Endothelial cell of umbilical vein (primary cell): ENCODE results near the gene LRRC32. TPM values are rescaled to one million over a fixed set of nuclear protein-coding genes. Genes with fewer than 3 reads are reported as not detected.

Experiments
- BruUV-seq: library from RNA; stranded (reverse); fragments of 400-500 nt; replicated peaks from 2 replicates; lab custom pipeline; 2021; lab: Mats Ljungman, UMichigan
- CTCF ChIA-PET: fragments of 300-600, 350-600 bp; sonication (Branson Sonifier 250); formaldehyde crosslinking; loops from one replicate; lab custom pipeline; 2021; ENCODE audit warnings: antibody characterized with exemption, inconsistent platforms; lab: Charles Lee
- POLR2A ChIA-PET: fragments of 300-600, 350-600 bp; sonication (Branson Sonifier 250); formaldehyde crosslinking; loops from one replicate; lab custom pipeline; 2021; ENCODE audit warnings: antibody characterized with exemption, inconsistent platforms; lab: Charles Lee
- DNase-seq: peaks from one replicate; pipeline ENCODE4 v3.0.0-alpha.2; 2011; ENCODE audit warnings: low read depth, low spot score
- FAIRE-seq: peaks from 2 replicates; lab custom pipeline; 2011; peaks lifted over from hg19 to GRCh38; lab: Jason Lieb, UNC
- H2AFZ ChIP-seq: 2 replicates; pipeline ENCODE4 v1.6.0; 2012; ENCODE audit warnings: low read depth, low read length, control low read depth, inconsistent platforms
- H3K27ac ChIP-seq: 2 replicates; pipeline ENCODE4 v1.5.1; 2011; ENCODE audit warnings: low read depth, mild to moderate bottlenecking, control low read depth, low read length, moderate library complexity; ENCODE audit not compliant: insufficient read depth
- H3K27me3 ChIP-seq, 2 experiments: 2 replicates each; pipeline versions ENCODE4 v1.6.0 to v1.6.1; 2011; ENCODE audit warnings: low read length in 2 of 2, mixed read lengths in 1 of 2; ENCODE audit not compliant: control insufficient read depth in 2 of 2, insufficient read depth in 2 of 2
- H3K36me3 ChIP-seq, 2 experiments: 2 replicates in 1 of 2; 3 replicates in 1 of 2; pipeline ENCODE4 v1.5.1; 2011; ENCODE audit warnings: low read length in 2 of 2, mild to moderate bottlenecking in 1 of 2, moderate library complexity in 1 of 2; ENCODE audit not compliant: control insufficient read depth in 2 of 2, insufficient read depth in 2 of 2; ENCODE audit errors: extremely low read depth in 1 of 2
- H3K4me1 ChIP-seq: 3 replicates; pipeline ENCODE4 v1.5.1; 2011; ENCODE audit warnings: mild to moderate bottlenecking, low read length; ENCODE audit not compliant: control insufficient read depth, insufficient read depth; ENCODE audit errors: extremely low read depth
- H3K4me2 ChIP-seq: 2 replicates; pipeline ENCODE4 v1.6.1; 2011; ENCODE audit warnings: low read length, control low read depth, mixed read lengths; ENCODE audit not compliant: insufficient read depth
- H3K4me3 ChIP-seq, 3 experiments: fragments of 200-600 bp in 1 of 3; sonication (generic), shearing (Covaris generic) in 1 of 3; replicated peaks in 1 of 3; 2 replicates each; pipeline ENCODE4 v1.5.1; 2011 to 2016; ENCODE audit warnings: control low read depth in 3 of 3, low read length in 3 of 3, mild to moderate bottlenecking in 2 of 3, inconsistent platforms in 1 of 3, low read depth in 1 of 3, moderate library complexity in 1 of 3; ENCODE audit not compliant: insufficient read depth in 1 of 3
- H3K79me2 ChIP-seq: 2 replicates; pipeline ENCODE4 v1.6.0; 2012; ENCODE audit warnings: low read length, inconsistent platforms; ENCODE audit not compliant: control insufficient read depth, insufficient read depth
- H3K9ac ChIP-seq: replicated peaks from 2 replicates; pipeline ENCODE3; 2011; ENCODE audit warnings: low read length, control low read depth; ENCODE audit not compliant: insufficient read depth; ENCODE audit errors: extremely low read depth
- H3K9me1 ChIP-seq: replicated peaks from 3 replicates; pipeline ENCODE4 v1.6.0; 2011; ENCODE audit warnings: mild to moderate bottlenecking, low read length; ENCODE audit not compliant: control insufficient read depth, insufficient read depth; ENCODE audit errors: extremely low read depth
- H3K9me3 ChIP-seq: replicated peaks from 2 replicates; pipeline ENCODE4 v1.5.1; 2012; ENCODE audit warnings: low read length, inconsistent platforms; ENCODE audit not compliant: control insufficient read depth, insufficient read depth
- H4K20me1 ChIP-seq: replicated peaks from 2 replicates; pipeline ENCODE3; 2011; ENCODE audit warnings: mild to moderate bottlenecking, low read length; ENCODE audit not compliant: control insufficient read depth, insufficient read depth; ENCODE audit errors: extremely low read depth
- EZH2 ChIP-seq: IDR thresholded peaks from 2 replicates; pipeline ENCODE4 v1.6.1; 2012; ENCODE audit warnings: borderline replicate concordance, low read depth, mild to moderate bottlenecking, moderate library complexity, low read length, inconsistent platforms; ENCODE audit not compliant: severe bottlenecking
- FOS ChIP-seq: IDR thresholded peaks from 2 replicates; pipeline ENCODE4 v1.6.1; 2011; ENCODE audit warnings: mild to moderate bottlenecking, low read length, moderate library complexity, borderline replicate concordance; ENCODE audit not compliant: insufficient read depth
- GATA2 ChIP-seq: IDR thresholded peaks from 2 replicates; pipeline ENCODE4 v1.7.0; 2011; ENCODE audit warnings: low read depth, mild to moderate bottlenecking, moderate library complexity, mixed read lengths, low read length; ENCODE audit not compliant: insufficient read length, insufficient read depth
- JUN ChIP-seq: IDR thresholded peaks from 2 replicates; pipeline ENCODE4 v1.6.1; 2011; ENCODE audit warnings: borderline replicate concordance, low read depth; ENCODE audit not compliant: insufficient read length, insufficient read depth
- MYC ChIP-seq: IDR thresholded peaks from one replicate; pipeline ENCODE4 v1.6.1; 2011; ENCODE audit warnings: mild to moderate bottlenecking, low read depth, low read length
- POLR2A ChIP-seq: IDR thresholded peaks from 2 replicates; pipeline ENCODE4 v1.6.1; 2012; ENCODE audit warnings: low read depth, mild to moderate bottlenecking, control low read depth, low read length
- POLR2AphosphoS5 ChIP-seq: IDR thresholded peaks from 2 replicates; pipeline ENCODE4 v1.6.1; 2012; ENCODE audit warnings: low read depth, mild to moderate bottlenecking, control low read depth, low read length, moderate library complexity; ENCODE audit not compliant: insufficient read depth
- dilution Hi-C: fragments of 300-500 bp; cut with MboI; formaldehyde crosslinking; loops from one replicate; pipeline ENCODE4 v1.15.0; 2019; ENCODE audit warnings: low sequenced_read_pairs; ENCODE audit not compliant: extremely low pct_ligation_motif_present
- intact Hi-C: fragments of 100-400 bp; cut with micrococcal nuclease; formaldehyde crosslinking; loops from one replicate; pipeline ENCODE4 v1.10.0; 2022
- polyA plus RNA-seq, 4 experiments: library from polyadenylated mRNA; depleted of rRNA in 3 of 4; stranded (reverse) in 3 of 4; unstranded in 1 of 4; fragments of >200 nt; gene quantifications; 2 replicates each; pipeline versions ENCODE4 v1.2.1 to v1.2.3, GENCODE V29; 2011 to 2012; ENCODE audit warnings: missing spikeins in 1 of 4
- total RNA-seq: library from RNA; stranded (reverse); gene quantifications from 2 replicates; pipeline ENCODE4 v1.2.3, GENCODE V29; 2021
- TF ChIP-seq, protein P1 (sequence below): IDR thresholded peaks from 2 replicates; pipeline ENCODE4 v1.6.1; 2011; ENCODE audit not compliant: insufficient read depth, insufficient read length
- TF ChIP-seq, protein P2 (sequence below), 2 donors: IDR thresholded peaks; 1 replicate in 1 of 2; 2 replicates in 1 of 2; pipeline ENCODE4 v1.5.1; 2011; ENCODE audit warnings: low read length in 2 of 2, mild to moderate bottlenecking in 2 of 2, moderate library complexity in 2 of 2, control low read depth in 1 of 2, inconsistent platforms in 1 of 2, low read depth in 1 of 2; ENCODE audit not compliant: insufficient read depth in 1 of 2; ENCODE audit errors: extremely low read depth in 1 of 2

LRRC32 gene
- total and polyA plus RNA-seq, 2 donors (not counting 3 experiments of a cell fraction or from before 2014, with no cell fraction given), result 77.2 to 117 TPM

DNA sequence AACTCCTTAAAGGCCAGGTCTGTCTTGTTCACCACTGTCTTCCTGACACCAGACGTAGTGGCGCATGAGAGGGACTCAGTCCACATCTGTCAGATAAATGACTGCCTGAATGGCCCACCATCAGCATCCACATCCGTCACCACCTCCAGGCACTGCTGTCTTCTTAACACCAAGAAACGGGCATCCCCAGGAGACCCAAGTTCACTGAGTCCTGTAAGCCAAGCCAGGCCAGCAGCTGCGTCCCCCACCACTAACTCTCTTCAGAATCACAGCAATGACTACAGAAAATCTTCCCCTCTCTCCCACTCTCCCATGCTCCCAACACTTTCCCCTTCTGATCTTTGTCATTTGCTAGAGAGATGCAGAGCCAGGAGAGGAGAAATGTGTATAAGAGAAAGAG is 47.3 kb upstream of the LRRC32 start:
- intact Hi-C loops (no loop called here), dilution Hi-C loops (no loop called here)
- Histone ChIP-seq H3K79me2 (no peaks in the 10 kb centered on the region), H4K20me1 (no peaks in the 10 kb centered on the region), H3K36me3 (no peaks in the 10 kb centered on the region), H3K4me2 (no peak overlapping the region), H3K27me3 (peaks cover 3 to 7% of the 10 kb centered on the region in 2 experiments), H3K9ac (no peak overlapping the region), H3K9me1 (no peaks in the 10 kb centered on the region), H3K4me1 (no peaks in the 10 kb centered on the region), H3K4me3 (no peak overlapping the region), H3K27ac (no peak overlapping the region), H3K9me3 (no peaks in the 10 kb centered on the region), H2AFZ (no peak overlapping the region)
- no peak for FAIRE-seq
- BruUV-seq, result no TSS peak
- POLR2A ChIA-PET, result no interaction called here
- DNase-seq, result no peak
- TF ChIP-seq GATA2, result no peak
- TF ChIP-seq JUN, result no peak
- TF ChIP-seq EZH2, result no peak
- TF ChIP-seq, protein P1, sequence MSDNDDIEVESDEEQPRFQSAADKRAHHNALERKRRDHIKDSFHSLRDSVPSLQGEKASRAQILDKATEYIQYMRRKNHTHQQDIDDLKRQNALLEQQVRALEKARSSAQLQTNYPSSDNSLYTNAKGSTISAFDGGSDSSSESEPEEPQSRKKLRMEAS, result no peak
- no peak for TF ChIP-seq MYC
- TF ChIP-seq FOS, result no peak
- TF ChIP-seq POLR2A, result no peak
- TF ChIP-seq, protein P2, sequence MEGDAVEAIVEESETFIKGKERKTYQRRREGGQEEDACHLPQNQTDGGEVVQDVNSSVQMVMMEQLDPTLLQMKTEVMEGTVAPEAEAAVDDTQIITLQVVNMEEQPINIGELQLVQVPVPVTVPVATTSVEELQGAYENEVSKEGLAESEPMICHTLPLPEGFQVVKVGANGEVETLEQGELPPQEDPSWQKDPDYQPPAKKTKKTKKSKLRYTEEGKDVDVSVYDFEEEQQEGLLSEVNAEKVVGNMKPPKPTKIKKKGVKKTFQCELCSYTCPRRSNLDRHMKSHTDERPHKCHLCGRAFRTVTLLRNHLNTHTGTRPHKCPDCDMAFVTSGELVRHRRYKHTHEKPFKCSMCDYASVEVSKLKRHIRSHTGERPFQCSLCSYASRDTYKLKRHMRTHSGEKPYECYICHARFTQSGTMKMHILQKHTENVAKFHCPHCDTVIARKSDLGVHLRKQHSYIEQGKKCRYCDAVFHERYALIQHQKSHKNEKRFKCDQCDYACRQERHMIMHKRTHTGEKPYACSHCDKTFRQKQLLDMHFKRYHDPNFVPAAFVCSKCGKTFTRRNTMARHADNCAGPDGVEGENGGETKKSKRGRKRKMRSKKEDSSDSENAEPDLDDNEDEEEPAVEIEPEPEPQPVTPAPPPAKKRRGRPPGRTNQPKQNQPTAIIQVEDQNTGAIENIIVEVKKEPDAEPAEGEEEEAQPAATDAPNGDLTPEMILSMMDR (IDR thresholded peaks at IDR 0.05; ENCODE audit: extremely low read depth in 1 of 2, insufficient read depth in 1 of 2, low read depth in 1 of 2, low read length in 2 of 2), result no peak
- no peak for TF ChIP-seq POLR2AphosphoS5
- CTCF ChIA-PET, result interaction anchor here (2.3 kb wide), 1 partner anchor 81 kb away, joined by 9 read pairs; no protein-coding TSS in a partner anchor
